OCI-LY1 (cell line): ENCODE measurements around the gene RPS17.

ENCODE experiments used
- H2AFZ ChIP-seq: fragments of 200-600 bp; sonication (generic), shearing (Covaris generic); 2 replicates; pipeline ENCODE4 v1.6.0; 2014; ENCODE audit warnings: antibody characterized with exemption, mild to moderate bottlenecking, low read length
- H3F3A ChIP-seq: fragments of 200-600 bp; sonication (generic), shearing (Covaris generic); 2 replicates; pipeline ENCODE4 v1.6.0; 2014; ENCODE audit warnings: mild to moderate bottlenecking, antibody characterized with exemption, low read length, moderate library complexity; ENCODE audit not compliant: insufficient read depth
- H3K27ac ChIP-seq: fragments of 200-600 bp; sonication (generic); 2 replicates; pipeline ENCODE4 v1.5.1; 2014; ENCODE audit warnings: low read length, mixed run types, mild to moderate bottlenecking, low read depth; ENCODE audit not compliant: poor library complexity, severe bottlenecking
- H3K27me3 ChIP-seq: fragments of 200-600 bp; sonication (generic); 2 replicates; pipeline ENCODE4 v1.6.0; 2014; ENCODE audit warnings: antibody characterized with exemption, mild to moderate bottlenecking, low read length, moderate library complexity; ENCODE audit not compliant: insufficient read depth
- H3K36me3 ChIP-seq: fragments of 200-600 bp; sonication (generic); 2 replicates; pipeline ENCODE4 v1.6.1; 2014; ENCODE audit warnings: mild to moderate bottlenecking, antibody characterized with exemption, low read length, moderate library complexity, mixed read lengths; ENCODE audit not compliant: insufficient read depth
- H3K4me1 ChIP-seq: fragments of 200-600 bp; sonication (generic); 2 replicates; pipeline ENCODE4 v1.5.1; 2014; ENCODE audit warnings: mild to moderate bottlenecking, low read length, moderate library complexity; ENCODE audit not compliant: insufficient read depth, severe bottlenecking
- H3K4me2 ChIP-seq: fragments of 200-600 bp; sonication (generic), shearing (Covaris generic); 2 replicates; pipeline ENCODE4 v1.6.1; 2014; ENCODE audit warnings: low read length
- H3K4me3 ChIP-seq: fragments of 200-600 bp; sonication (generic); 2 replicates; pipeline ENCODE4 v1.5.1; 2014; ENCODE audit warnings: low read length, low read depth, mild to moderate bottlenecking, mixed read lengths; ENCODE audit not compliant: poor library complexity, severe bottlenecking
- H3K79me2 ChIP-seq: fragments of 200-600 bp; shearing (Covaris generic); 2 replicates; pipeline ENCODE4 v1.6.1; 2016; ENCODE audit warnings: mixed run types, low read length, mixed read lengths; ENCODE audit not compliant: insufficient read depth
- H3K9ac ChIP-seq: fragments of 200-600 bp; sonication (generic), shearing (Covaris generic); 2 replicates; pipeline ENCODE4 v1.6.1; 2014; ENCODE audit warnings: mild to moderate bottlenecking, low read length, mixed read lengths
- H3K9me2 ChIP-seq: fragments of 200-600 bp; sonication (generic), shearing (Covaris generic); 2 replicates; pipeline ENCODE4 v1.6.1; 2014; ENCODE audit warnings: low read depth, mild to moderate bottlenecking, low read length, mixed read lengths
- H3K9me3 ChIP-seq: fragments of 200-600 bp; shearing (Covaris generic); 2 replicates; pipeline ENCODE4 v1.6.1; 2014; ENCODE audit warnings: low read length, mixed read lengths
- H4K20me1 ChIP-seq: fragments of 200-600 bp; sonication (generic), shearing (Covaris generic); 2 replicates; pipeline ENCODE4 v1.6.0; 2016; ENCODE audit warnings: mild to moderate bottlenecking, low read length; ENCODE audit not compliant: insufficient read depth
- CTCF ChIP-seq: fragments of 200-600 bp; sonication (generic), shearing (Covaris generic); IDR thresholded peaks from 2 replicates; pipeline ENCODE4 v1.5.1; 2017; ENCODE audit warnings: mild to moderate bottlenecking, antibody characterized with exemption, low read length, moderate library complexity, mixed read lengths
- EZH2 ChIP-seq: fragments of 200-600 bp; sonication (generic), shearing (Covaris generic); IDR thresholded peaks from 2 replicates; pipeline ENCODE4 v1.8.0; 2017; ENCODE audit warnings: borderline replicate concordance, mixed run types, mild to moderate bottlenecking, antibody characterized with exemption, low read length, moderate library complexity, mixed read lengths

RPS17 gene

GRCh38 chr15:82569834-82570233 lies 29.6 kb upstream of the RPS17 start:
- H3K4me2 ChIP-seq, result no peak overlapping the region
- no peaks in the 10 kb centered on the region for H3K9me2 ChIP-seq
- TF ChIP-seq CTCF (no peak), EZH2 (no peak)
- H3K9me3 ChIP-seq, result no peaks in the 10 kb centered on the region
- no peaks in the 10 kb centered on the region for H3K79me2 ChIP-seq
- no peaks in the 10 kb centered on the region for H4K20me1 ChIP-seq
- no peak overlapping the region for H3K4me3 ChIP-seq
- no peaks in the 10 kb centered on the region for H3F3A ChIP-seq
- no peak overlapping the region for H3K27ac ChIP-seq
- H2AFZ ChIP-seq, result no peak overlapping the region
- H3K9ac ChIP-seq, result no peak overlapping the region
- H3K27me3 ChIP-seq, result no peaks in the 10 kb centered on the region
- H3K36me3 ChIP-seq, result no peaks in the 10 kb centered on the region
- H3K4me1 ChIP-seq, result no peaks in the 10 kb centered on the region

- H3K79me2 ChIP-seq, result no peaks in the 10 kb centered on the region
Observed at GRCh38 chr15:82568986-82569385, 28.7 kb upstream of the RPS17 start.

GRCh38 chr15:82567661-82568060 lies 27.4 kb upstream of the RPS17 start:
- Histone ChIP-seq H3F3A (no peaks in the 10 kb centered on the region), H3K4me1 (no peaks in the 10 kb centered on the region), H3K9me3 (no peaks in the 10 kb centered on the region), H3K27me3 (no peaks in the 10 kb centered on the region), H3K27ac (no peak overlapping the region), H4K20me1 (no peaks in the 10 kb centered on the region), H3K4me2 (no peak overlapping the region), H3K4me3 (no peak overlapping the region), H2AFZ (no peak overlapping the region), H3K79me2 (no peaks in the 10 kb centered on the region), H3K9ac (no peak overlapping the region), H3K36me3 (no peaks in the 10 kb centered on the region), H3K9me2 (no peaks in the 10 kb centered on the region)
- TF ChIP-seq CTCF (no peak), EZH2 (no peak)

More at GRCh38 chr15:82568986-82569385, 28.7 kb upstream of the RPS17 start:
- Histone ChIP-seq H3K4me3 (no peak overlapping the region), H3K9me2 (no peaks in the 10 kb centered on the region), H3K27me3 (no peaks in the 10 kb centered on the region), H4K20me1 (no peaks in the 10 kb centered on the region), H2AFZ (no peak overlapping the region), H3K27ac (no peak overlapping the region), H3K9me3 (no peaks in the 10 kb centered on the region), H3K4me1 (no peaks in the 10 kb centered on the region), H3F3A (no peaks in the 10 kb centered on the region), H3K36me3 (no peaks in the 10 kb centered on the region), H3K4me2 (no peak overlapping the region), H3K9ac (no peak overlapping the region)
- TF ChIP-seq CTCF (no peak), EZH2 (no peak)
